Epithelial cell of proximal tubule (primary cell): ENCODE results near the gene MAML3. TPM values are rescaled to one million over a fixed set of nuclear protein-coding genes. Genes with fewer than 3 reads are reported as not detected.

ENCODE experiments used
- DNase-seq: peaks from one replicate; pipeline ENCODE4 v3.0.0-alpha.2; 2011; ENCODE audit warnings: low read depth
- H3K4me3 ChIP-seq: 2 replicates; pipeline ENCODE4 v1.5.1; 2011; ENCODE audit warnings: low read depth, mild to moderate bottlenecking, low read length
- total RNA-seq: library from RNA; depleted of rRNA; stranded (reverse); fragments of >200 nt; gene quantifications from 2 replicates; pipeline ENCODE4 v1.2.3, GENCODE V29; 2015
- TF ChIP-seq, protein P1 (sequence below): conservative IDR thresholded peaks from 2 replicates; pipeline ENCODE4 v1.5.1; 2012; ENCODE audit warnings: low read depth, mild to moderate bottlenecking, low read length

Gene MAML3
- total RNA-seq, 1 donor from 2014 or later, result 1.2 TPM

DNA sequence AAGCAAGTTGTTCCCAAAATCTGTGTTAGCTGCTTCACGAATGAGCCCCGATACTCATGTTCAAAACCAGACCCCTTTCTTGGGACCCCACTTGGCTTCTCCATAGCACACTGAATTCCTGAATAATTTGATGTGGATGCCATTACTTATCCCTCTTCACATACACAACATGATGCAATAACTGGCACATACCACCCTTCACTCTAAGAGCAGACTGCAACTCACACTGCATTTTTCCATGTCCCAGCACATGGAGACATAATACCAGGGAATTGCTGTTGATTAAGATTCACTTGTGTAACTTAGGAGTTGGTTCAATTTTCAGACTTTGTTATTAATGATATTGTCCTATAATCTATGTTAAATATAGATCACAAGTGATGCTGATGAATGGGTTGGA is 213.4 kb downstream of the MAML3 start:
- no peak overlapping the region for H3K4me3 ChIP-seq
- TF ChIP-seq, protein P1, sequence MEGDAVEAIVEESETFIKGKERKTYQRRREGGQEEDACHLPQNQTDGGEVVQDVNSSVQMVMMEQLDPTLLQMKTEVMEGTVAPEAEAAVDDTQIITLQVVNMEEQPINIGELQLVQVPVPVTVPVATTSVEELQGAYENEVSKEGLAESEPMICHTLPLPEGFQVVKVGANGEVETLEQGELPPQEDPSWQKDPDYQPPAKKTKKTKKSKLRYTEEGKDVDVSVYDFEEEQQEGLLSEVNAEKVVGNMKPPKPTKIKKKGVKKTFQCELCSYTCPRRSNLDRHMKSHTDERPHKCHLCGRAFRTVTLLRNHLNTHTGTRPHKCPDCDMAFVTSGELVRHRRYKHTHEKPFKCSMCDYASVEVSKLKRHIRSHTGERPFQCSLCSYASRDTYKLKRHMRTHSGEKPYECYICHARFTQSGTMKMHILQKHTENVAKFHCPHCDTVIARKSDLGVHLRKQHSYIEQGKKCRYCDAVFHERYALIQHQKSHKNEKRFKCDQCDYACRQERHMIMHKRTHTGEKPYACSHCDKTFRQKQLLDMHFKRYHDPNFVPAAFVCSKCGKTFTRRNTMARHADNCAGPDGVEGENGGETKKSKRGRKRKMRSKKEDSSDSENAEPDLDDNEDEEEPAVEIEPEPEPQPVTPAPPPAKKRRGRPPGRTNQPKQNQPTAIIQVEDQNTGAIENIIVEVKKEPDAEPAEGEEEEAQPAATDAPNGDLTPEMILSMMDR, result no peak
- DNase-seq, result no peak

GRCh38 chr4:139938414-139938813 is 215.6 kb downstream of the MAML3 start:
- TF ChIP-seq, protein P1, result no peak
- no peak overlapping the region for H3K4me3 ChIP-seq
- DNase-seq, result no peak

DNA sequence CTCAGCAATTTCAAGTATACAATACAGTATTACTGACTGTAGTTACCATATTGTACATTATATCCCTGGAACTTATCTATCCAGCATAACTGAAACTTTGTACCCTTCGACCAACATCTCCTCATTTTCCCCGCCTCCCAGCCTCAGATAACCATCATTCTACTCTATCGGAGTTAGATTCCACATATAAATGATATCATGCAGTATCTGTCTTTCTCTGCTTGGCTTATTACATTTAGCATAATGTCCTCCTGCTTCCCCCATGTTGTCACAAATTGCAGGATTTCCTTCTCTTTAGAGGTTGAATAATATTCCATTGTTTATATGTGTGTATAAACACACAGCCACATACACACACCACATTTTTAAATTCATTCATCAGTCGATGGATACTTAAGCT is 218.1 kb downstream of the MAML3 start:
- no peak for DNase-seq
- TF ChIP-seq, protein P1, result no peak
- H3K4me3 ChIP-seq, result no peak overlapping the region

DNA sequence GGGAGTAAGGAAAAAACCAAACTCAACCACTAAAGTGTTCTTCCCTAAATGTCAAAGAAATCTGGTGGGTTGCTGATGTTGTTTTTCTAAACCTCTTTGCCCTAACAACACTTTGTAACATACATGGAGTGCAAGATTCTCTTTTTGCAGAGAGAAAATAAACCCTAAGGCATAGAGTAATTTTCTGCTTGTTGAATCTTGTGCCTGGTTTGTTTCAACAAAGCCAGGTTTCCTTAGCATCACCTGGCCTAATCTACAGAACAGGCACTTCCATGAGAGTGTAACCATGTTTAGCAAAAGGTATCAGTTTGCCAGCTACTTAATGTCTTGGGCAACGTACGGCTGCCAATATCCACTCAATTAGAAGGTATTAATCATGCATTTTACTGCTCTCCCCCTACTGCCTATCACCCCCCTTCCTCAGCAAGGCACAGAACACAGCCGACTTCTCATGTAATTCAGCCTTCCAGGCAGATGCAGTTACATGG is 219.2 kb downstream of the MAML3 start:
- H3K4me3 ChIP-seq, result no peak overlapping the region
- TF ChIP-seq, protein P1, result no peak
- DNase-seq, result no peak

DNA sequence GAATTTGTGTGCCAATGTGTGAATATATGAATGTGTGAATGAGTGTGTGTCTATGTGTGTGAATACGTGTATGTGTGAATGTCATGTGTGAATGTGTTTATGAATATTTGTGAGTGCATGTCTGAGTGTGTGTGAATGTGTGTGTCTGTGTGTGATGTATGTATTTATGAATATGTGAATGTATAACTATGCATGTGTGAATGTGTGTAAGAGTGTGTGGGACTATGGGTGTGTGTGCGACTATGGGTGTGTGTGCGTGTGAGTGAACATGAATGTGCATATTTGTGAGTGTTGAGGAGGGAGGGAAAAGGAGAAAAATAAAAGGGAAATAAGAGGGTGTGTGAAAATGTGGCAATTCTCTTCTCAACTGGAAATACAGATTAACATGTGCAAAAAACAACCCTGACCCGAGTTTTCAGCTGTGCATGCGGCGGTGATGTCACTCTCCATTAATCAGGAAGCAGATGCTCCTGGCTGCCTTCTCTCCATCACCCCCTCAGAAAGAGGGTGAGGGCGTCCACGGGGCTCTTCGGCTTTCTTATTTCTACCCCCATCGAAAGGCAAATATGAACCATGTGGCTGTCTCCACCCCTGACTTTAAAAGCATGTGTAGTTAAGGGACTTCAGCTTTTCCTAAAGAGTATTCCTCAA is 219.8 kb downstream of the MAML3 start:
- H3K4me3 ChIP-seq, result peak overlapping the region; percentile 27
- no peak for DNase-seq
- TF ChIP-seq, protein P1, result no peak

DNA sequence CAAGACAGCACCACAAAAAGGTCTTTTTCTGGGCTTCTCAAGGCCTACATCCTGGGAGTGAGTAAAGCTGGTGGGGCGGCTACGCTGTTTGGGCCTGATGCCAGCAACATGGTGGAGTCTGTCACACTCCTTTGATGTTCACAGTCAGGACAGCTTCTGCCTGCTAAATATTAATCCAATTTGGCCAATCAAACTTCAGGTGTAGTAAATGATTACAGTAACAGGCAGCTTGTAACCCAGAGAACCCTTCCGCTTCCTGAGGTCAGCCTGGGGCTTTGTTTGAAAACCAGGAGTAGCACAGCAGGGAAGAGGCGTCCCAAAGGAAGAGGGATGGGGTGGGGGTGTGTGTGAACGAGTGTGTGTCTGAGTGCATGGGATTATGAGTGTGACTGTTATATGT is 220.4 kb downstream of the MAML3 start:
- TF ChIP-seq, protein P1, result no peak
- peak; percentile 77 for DNase-seq
- H3K4me3 ChIP-seq, result peak overlapping the region; percentile 27

DNA sequence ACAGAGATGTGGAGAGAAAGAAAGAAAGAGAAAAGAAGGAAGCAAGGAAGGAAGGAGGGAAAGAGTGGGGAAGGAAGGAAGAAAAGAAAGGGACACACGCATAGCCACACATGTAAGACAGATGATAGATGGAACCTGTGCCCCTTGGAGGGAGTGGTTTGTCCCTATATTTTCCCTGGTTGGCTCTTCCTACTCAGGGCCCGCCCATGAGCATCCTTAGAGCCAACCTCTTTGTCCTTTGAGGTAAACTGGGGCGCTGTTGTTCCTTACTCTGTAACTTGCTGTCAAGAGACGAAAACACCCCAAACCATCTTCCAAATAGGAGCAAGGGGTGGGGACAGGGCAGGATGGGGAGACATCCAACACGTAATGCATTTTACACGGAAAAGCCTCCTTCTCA is 220.9 kb downstream of the MAML3 start:
- TF ChIP-seq, protein P1, result no peak
- DNase-seq, result no peak
- no peak overlapping the region for H3K4me3 ChIP-seq
